Measurements from ENCODE around the gene GPC1.

- TF ChIP-seq CTCF (IDR thresholded peaks at IDR 0.05 in 4 of 5, conservative IDR thresholded peaks at IDR 0.05 in 1 of 5) (no peak), POLR2A (IDR thresholded peaks at IDR 0.05) (no peak)
Measured at GRCh38 chr2:240481720-240482119, 46.3 kb downstream of the GPC1 start.
